KBM-7 (cell line): Measurements from ENCODE around the gene TMTC2.
"Not testable (repeated sequence)": the region's sequence is repeated elsewhere in the genome, so short reads cannot be mapped to it uniquely, and the experiment has no call there.

Source experiments
- DNase-seq: peaks from one replicate; pipeline ENCODE4 v3.0.0-alpha.2; 2015
- in situ Hi-C: fragments of 300-500 bp; cut with MboI; formaldehyde crosslinking; loops from 2 replicates; pipeline ENCODE4 v1.14.3; 2020; ENCODE audit warnings: low sequenced_read_pairs, low pct_unique_long_range_greater_than_20kb, mixed read lengths

Gene TMTC2

DNA sequence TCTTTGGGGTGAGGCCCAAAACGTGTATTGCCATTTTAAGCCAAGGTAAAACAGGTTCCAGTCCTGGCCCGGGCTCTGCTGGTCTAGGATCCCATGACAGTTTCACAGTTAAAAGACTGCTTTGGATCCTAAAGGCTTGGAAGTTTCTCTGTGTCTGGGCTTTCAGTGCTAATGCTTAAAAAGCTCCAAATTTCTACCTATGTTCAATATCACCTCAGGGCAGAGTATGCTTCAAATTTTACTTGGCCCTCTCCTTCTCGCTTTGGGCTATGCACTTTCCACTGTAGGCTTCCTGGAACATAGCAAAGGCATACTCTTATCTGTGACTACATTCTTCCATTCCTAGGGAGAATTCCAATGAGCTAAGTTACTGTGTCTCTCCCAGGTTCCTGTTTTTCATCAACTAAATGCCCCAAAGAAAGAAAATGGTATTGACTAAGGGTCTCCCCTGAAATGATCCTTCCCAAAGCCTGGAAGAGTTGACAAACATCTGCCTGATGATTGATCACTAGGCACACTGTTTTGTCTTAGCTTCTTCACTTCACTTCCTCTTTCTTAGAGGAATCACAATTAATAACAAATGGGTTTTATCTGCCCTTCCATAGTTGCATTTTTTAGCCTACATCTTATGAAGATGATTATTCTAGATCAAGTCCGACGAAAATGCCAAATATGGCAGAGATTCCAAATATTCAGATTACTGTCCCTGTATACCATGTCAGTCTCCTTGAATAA is 79.4 kb downstream of the TMTC2 start:
- DNase-seq: peak; percentile 14
- in situ Hi-C loops: no loop called here

GRCh38 chr12:82774666-82775065 is 88.0 kb downstream of the TMTC2 start:
- in situ Hi-C loops: no loop called here

DNA sequence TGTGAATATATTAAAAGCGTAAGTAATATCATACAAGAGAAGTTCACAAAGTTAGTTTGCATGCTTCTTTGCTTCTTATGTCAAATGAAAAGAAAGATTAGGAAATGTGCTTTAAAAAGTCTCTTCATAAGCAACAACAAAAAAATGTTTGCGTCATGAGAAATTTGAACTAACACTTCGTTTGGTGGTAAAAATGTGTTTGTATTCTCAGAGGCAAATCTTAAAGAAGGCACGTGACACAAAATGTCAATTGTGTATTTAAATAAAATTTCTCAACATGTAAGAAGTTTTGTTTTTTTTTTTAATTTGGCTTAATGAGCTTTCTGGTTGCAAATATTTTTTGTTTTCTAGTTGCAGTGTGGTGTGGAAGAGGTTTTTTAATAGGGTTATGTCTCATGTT is 93.8 kb downstream of the TMTC2 start:
- in situ Hi-C loops: no loop called here
- no peak for DNase-seq

More at GRCh38 chr12:82774666-82775065, 88.0 kb downstream of the TMTC2 start:
- no peak for DNase-seq

DNA sequence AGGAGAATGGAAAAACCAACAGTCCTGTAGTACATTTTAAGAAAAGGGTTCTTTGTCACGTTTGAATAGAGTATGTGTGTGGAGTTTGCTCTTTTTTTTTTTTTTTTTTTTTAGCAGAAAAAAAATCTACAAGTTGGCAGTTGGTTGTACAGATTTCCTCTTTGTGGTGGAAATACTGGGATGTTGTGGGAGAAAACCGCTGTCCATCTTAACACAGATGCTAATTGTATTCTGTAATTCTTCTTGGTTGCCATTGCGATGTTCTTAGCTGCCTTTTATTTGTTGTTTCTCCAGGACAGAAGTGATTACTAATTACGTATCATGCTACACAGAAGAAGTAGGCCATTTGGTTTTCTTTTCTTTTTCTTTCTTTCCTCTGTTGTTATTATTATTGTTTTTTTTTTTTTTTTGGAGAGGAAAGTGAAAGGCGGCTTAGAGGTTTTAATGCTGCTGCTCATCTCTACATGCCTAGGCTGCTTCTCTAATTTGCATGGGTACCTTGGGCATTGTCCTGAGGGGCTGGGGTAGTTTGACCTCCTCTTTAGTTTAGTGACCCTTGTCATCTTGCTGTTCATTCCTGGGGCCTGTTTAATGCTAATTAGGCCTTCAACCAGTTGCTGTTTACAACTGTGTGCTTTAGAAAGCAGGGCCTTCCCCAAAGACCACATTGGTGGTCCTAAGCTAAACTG is 94.7 kb downstream of the TMTC2 start:
- DNase-seq: peak; percentile 3
- in situ Hi-C loops: no loop called here

- in situ Hi-C loops: no loop called here
- DNase-seq: no peak
These were observed 96.7 kb downstream of the TMTC2 start for GRCh38 chr12:82783435-82783834.

- in situ Hi-C loops: no loop called here
- no peak for DNase-seq
These were observed 100.3 kb downstream of the TMTC2 start for GRCh38 chr12:82787016-82787415.

GRCh38 chr12:82788594-82788993 is 101.9 kb downstream of the TMTC2 start:
- in situ Hi-C loops: no loop called here
- no peak for DNase-seq

DNA sequence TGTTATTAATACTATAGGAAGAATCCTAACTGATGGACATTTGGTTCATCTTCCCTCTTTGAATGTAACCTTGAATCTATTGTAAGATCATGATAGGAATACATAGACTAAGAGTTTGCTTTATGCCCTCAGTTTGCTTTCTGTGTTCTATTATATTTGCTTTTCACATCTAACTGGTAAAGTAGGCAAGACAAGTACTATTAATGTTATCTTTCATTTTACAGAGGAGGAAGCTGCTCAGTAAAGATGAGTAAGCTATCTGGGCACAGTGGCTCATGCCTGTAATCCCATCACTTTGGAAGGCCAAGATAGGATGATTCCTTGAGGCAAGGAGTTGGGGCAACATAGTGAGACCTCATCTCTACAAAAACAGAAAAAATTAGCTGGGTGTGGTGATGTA is 103.0 kb downstream of the TMTC2 start:
- DNase-seq: no peak
- in situ Hi-C loops: no loop called here

DNA sequence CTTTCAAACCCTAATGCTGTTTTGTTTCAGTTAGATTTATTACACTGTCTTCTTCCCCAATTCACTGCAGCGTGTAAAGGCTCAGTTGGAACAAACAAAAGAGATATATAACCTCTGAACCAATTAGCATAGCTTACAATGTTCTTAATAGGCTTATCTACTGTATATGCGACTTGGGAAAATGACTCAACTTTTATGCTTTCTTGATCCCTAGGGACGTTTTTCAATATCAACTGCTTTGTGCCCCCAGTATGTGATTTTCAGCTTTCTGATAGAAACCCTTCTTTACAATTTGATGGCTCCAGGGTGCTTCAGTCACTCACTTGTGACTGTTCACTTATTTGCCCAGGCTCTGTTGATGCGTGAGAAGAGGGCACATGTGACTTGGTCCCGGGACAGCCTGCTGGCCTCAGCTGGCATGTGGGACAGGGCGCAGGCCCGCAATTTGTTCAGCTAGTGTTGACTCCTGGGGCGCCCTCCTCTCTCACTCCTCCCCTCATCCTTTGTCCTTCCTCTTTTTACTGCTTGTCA is 107.1 kb downstream of the TMTC2 start:
- in situ Hi-C loops: no loop called here
- no peak for DNase-seq

DNA sequence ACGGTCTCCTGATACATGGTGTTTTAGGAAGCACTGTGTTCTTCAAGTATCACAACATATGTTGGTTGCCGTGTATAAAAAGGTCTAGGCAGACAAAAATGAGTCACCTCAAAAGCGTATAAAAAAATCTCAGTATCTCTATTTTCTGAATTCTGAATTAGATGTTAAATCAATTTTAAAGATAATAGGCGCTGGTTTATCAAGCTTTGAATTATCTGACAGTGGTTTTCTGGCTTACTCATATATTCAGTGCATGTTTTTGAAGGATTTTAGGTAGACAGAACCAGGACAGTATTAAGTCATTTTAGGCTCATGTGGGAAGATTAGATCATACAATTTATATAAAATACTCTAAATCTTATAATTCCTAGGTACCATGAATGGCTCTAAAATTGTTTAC is 110.8 kb downstream of the TMTC2 start:
- in situ Hi-C loops: no loop called here
- DNase-seq: no peak

DNA sequence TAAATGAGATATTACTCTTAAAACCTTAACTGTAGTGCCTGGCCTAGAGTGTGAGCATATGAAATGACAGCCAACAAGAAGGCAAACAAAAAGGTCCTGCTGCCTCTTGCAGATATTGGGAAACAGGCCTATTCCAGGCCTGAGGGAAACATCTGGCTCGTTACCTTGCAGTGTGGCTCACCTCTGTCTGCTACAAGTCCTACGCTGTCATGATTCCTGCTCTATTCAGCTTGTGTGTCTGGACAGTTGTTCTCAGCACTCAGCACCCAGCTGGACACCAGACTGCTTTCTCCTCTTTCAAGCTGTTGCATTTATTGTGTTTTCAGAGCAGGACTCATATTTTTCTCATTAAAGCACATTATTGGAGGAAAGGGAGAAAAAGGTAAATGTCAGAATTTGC is 113.5 kb downstream of the TMTC2 start:
- DNase-seq: no peak

DNA sequence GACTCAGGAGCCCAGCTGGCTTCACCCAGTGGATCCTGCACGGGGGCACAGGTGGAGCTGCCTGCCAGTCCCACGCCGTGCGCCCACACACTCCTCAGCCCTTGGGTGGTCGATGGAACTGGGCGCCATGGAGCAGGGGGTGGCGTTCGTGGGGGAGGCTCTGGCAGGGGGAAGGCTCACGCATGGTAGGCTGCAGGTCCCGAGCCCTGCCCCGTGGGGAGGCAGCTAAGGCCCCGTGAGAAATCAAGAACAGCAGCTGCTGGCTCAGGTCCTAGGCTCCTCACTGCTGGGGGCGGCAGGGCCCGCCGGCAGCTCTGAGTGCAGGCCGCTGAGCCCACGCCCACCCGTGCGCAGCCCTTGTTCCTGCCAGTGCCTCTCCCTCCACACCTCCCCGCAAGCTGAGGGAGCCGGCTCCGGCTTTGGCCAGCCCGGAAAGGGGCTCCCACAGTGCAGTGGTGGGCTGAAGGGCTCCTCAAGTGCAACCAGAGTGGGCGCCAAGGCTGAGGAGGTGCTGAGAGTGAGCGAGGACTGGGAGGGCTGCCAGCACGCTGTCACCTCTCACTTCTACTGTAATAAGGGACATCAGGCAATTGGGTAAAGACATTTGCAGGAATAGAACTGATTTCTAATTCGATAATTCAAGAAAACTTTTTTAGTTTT is 115.4 kb downstream of the TMTC2 start:
- in situ Hi-C loops: no loop called here
- DNase-seq: no peak

More for the DNA sequence above, 113.5 kb downstream of the TMTC2 start:
- in situ Hi-C loops: no loop called here

DNA sequence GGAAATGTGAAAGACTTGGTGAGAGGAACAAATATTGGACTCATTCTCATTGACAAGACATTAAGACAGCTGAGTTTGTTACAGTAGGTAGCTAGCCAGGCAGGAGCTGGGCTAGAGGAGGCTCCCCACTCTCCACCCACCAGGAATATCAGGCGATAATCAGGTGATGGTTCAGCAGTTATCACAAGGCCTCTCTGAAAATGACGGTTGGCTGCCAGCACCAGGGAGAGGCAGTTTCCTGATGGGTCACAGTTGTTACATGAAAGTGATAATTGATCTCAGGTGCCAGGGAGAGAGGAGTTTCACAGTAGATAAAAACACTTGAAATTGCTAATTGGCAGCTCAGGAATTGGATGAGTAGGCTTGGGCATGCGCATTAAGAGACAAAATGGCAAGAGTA is 116.5 kb downstream of the TMTC2 start:
- no peak for DNase-seq
- in situ Hi-C loops: no loop called here

- DNase-seq: no peak
- in situ Hi-C loops: no loop called here
These were observed 117.9 kb downstream of the TMTC2 start for GRCh38 chr12:82804601-82805000.

DNA sequence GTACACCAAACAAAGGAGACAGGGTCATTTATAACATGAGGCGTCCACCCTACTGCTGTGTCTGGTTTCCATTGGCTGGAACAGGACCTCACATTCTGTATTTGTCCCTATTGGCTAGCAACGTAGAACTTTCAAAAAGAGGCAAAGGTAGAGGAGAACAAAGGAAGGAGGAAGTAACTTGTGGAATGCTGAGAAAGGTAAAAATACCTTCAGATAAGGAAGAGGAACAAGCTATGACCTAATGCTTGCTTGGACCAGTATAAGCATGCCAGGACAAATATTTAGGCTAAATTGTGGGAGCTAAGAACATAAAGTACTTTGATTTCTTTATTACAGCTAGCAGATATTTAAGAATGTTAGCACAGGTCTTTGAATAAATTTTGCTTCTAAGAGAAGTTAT is 118.3 kb downstream of the TMTC2 start:
- not testable (repeated sequence) for DNase-seq

GRCh38 chr12:82805812-82806497 is 119.2 kb downstream of the TMTC2 start:
- in situ Hi-C loops: no loop called here
- no peak for DNase-seq

More for the DNA sequence above, 118.3 kb downstream of the TMTC2 start:
- in situ Hi-C loops: not testable (repeated sequence)

DNA sequence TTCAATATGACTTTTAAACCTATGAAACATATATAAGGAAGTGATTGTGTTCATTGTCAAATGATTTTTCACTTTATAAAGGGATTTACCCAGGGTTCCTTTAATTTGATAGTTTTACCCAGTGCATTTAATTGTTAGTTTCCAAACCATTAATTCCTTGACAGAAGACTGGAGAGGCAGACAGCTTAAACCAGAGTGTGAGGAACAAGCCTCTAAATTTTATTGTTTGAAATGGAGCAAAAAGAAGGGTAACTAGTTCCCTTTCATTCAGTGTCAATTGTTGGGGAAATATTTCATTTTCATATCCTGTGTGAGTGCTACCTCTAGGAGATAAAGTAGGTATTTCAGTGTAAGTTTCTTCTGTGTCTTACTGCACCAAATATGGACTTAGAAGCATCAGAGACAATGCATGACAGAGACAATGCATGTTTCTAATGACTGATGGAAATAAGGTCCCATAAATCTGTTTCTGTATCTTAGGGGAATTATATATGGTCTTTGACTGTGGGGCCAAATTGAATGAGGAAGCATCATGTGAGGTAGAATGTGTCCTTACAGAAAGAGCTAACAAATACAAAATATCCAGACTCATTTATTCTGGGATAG is 120.5 kb downstream of the TMTC2 start:
- no peak for DNase-seq

DNA sequence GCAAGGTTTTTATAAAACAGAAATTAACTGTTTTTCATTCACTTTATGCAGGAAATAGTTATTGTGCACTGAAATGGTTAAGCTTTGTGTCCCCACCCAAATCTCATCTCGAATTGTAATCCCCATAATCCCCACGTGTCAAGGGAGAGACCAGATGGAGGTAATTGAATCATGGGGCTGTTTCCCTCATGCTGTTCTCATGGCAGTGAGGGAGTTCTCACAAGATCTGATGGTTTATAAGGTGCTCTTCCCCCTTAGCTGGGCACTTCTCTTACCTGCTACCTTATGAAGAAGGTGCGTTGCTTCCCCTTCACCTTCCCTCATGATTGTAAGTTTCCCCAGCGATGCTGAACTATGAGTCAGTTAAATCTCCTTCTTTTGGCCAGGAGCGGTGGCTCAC is 123.9 kb downstream of the TMTC2 start:
- in situ Hi-C loops: no loop called here
- DNase-seq: no peak

More for the DNA sequence above, 120.5 kb downstream of the TMTC2 start:
- in situ Hi-C loops: no loop called here

DNA sequence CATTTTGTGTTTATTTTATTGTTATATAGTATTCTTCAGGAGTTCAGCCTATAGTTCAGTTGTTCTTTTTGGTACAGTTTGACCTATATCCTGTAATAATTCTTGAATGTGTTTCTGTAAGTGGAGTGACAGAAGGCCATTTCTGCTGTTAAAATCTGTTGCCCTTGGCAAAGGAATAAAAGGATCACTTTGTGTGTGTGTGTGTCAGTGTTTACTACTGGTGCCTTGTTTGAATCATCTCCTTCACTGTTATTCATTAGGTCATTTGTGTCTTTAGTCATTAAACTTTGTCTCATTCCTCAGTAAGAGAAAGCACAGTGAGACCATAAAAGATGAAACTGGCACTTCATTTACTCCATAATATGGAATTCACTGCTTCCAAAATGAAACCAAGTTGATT is 130.7 kb downstream of the TMTC2 start:
- no peak for DNase-seq
- in situ Hi-C loops: no loop called here
